ENCODE measurements around the gene MYO10. TPM values are rescaled to one million over a fixed set of nuclear protein-coding genes. Genes with fewer than 3 reads are reported as not detected.
"Not testable (repeated sequence)": the region's sequence is repeated elsewhere in the genome, so short reads cannot be mapped to it uniquely, and the experiment has no call there.

MYO10 gene
- total RNA-seq, 2 experiments from 2014 or later: 0.23 TPM; not detected in 1

- H3K27ac Mint-ChIP-seq: no peak overlapping the region
- ChIA-PET POLR2A (no interaction called here), CTCF (no interaction called here)
- H3K36me3 Mint-ChIP-seq (ENCODE audit: low read depth): no peaks in the 10 kb centered on the region
- H3K4me1 Mint-ChIP-seq: no peaks in the 10 kb centered on the region
- no peak overlapping the region for H3K4me3 Mint-ChIP-seq
- H3K27me3 Mint-ChIP-seq: peaks cover 7% of the 10 kb centered on the region
- DNase-seq: no peak
- H3K9me3 Mint-ChIP-seq: peaks cover 4% of the 10 kb centered on the region
Observed at GRCh38 chr5:16733331-16734006, 202.6 kb downstream of the MYO10 start.

- H3K27ac Mint-ChIP-seq: no peak overlapping the region
- H3K27me3 Mint-ChIP-seq: peaks cover 3% of the 10 kb centered on the region
- CTCF ChIA-PET: no interaction called here
- POLR2A ChIA-PET: no interaction called here
- peaks cover 4% of the 10 kb centered on the region for H3K9me3 Mint-ChIP-seq
- H3K4me3 Mint-ChIP-seq: no peak overlapping the region
- no peaks in the 10 kb centered on the region for H3K36me3 Mint-ChIP-seq (ENCODE audit: low read depth)
- no peak for DNase-seq
- no peaks in the 10 kb centered on the region for H3K4me1 Mint-ChIP-seq
Observed at GRCh38 chr5:16732356-16732755, 203.7 kb downstream of the MYO10 start.

GRCh38 chr5:16727755-16728325, 208.2 kb downstream of the MYO10 start:
- Mint-ChIP-seq H3K4me3 (no peak overlapping the region), H3K27me3 (no peaks in the 10 kb centered on the region), H3K27ac (no peak overlapping the region), H3K4me1 (peaks cover 8% of the 10 kb centered on the region), H3K9me3 (no peaks in the 10 kb centered on the region), H3K36me3 (ENCODE audit: low read depth) (no peaks in the 10 kb centered on the region)
- CTCF ChIA-PET: no interaction called here
- POLR2A ChIA-PET: no interaction called here
- no peak for DNase-seq

GRCh38 chr5:16726538-16726946, 209.5 kb downstream of the MYO10 start:
- no peaks in the 10 kb centered on the region for H3K27me3 Mint-ChIP-seq
- H3K4me3 Mint-ChIP-seq: no peak overlapping the region
- ChIA-PET CTCF (interaction anchor here (0.6 kb wide), 1 partner anchor 34 kb away, joined by 3 read pairs; no protein-coding TSS in a partner anchor), POLR2A (no interaction called here)
- no peak overlapping the region for H3K27ac Mint-ChIP-seq
- peak; percentile 36 for DNase-seq
- H3K9me3 Mint-ChIP-seq: no peaks in the 10 kb centered on the region
- no peaks in the 10 kb centered on the region for H3K36me3 Mint-ChIP-seq (ENCODE audit: low read depth)
- peaks cover 8% of the 10 kb centered on the region for H3K4me1 Mint-ChIP-seq

GRCh38 chr5:16725575-16725974, 210.5 kb downstream of the MYO10 start:
- CTCF ChIA-PET: no interaction called here
- Mint-ChIP-seq H3K4me1 (peaks cover 8% of the 10 kb centered on the region), H3K4me3 (no peak overlapping the region), H3K27ac (no peak overlapping the region), H3K9me3 (no peaks in the 10 kb centered on the region), H3K27me3 (no peaks in the 10 kb centered on the region), H3K36me3 (ENCODE audit: low read depth) (no peaks in the 10 kb centered on the region)
- POLR2A ChIA-PET: interaction anchor here (0.6 kb wide), 1 partner anchor 39 kb away, joined by 3 read pairs; no protein-coding TSS in a partner anchor
- no peak for DNase-seq

- Mint-ChIP-seq H3K27me3 (no peaks in the 10 kb centered on the region), H3K4me3 (no peak overlapping the region), H3K4me1 (peaks cover 8% of the 10 kb centered on the region), H3K27ac (no peak overlapping the region), H3K36me3 (ENCODE audit: low read depth) (no peaks in the 10 kb centered on the region), H3K9me3 (no peaks in the 10 kb centered on the region)
- ChIA-PET POLR2A (no interaction called here), CTCF (no interaction called here)
- no peak for DNase-seq
Observed at GRCh38 chr5:16723821-16724220, 212.3 kb downstream of the MYO10 start.

- Mint-ChIP-seq H3K4me3 (no peak overlapping the region), H3K4me1 (peaks cover 8% of the 10 kb centered on the region), H3K27me3 (no peaks in the 10 kb centered on the region), H3K9me3 (no peaks in the 10 kb centered on the region), H3K27ac (no peak overlapping the region), H3K36me3 (ENCODE audit: low read depth) (no peaks in the 10 kb centered on the region)
- CTCF ChIA-PET: interaction anchor here (0.5 kb wide), 1 partner anchor 56 kb away, joined by 3 read pairs; no protein-coding TSS in a partner anchor
- POLR2A ChIA-PET: no interaction called here
- DNase-seq: no peak
Observed at GRCh38 chr5:16722097-16722495, 214.0 kb downstream of the MYO10 start.

GRCh38 chr5:16721151-16722096, 214.7 kb downstream of the MYO10 start:
- Mint-ChIP-seq H3K4me1 (peaks cover 3% of the 10 kb centered on the region), H3K27me3 (no peaks in the 10 kb centered on the region), H3K9me3 (no peaks in the 10 kb centered on the region), H3K36me3 (ENCODE audit: low read depth) (no peaks in the 10 kb centered on the region), H3K27ac (no peak overlapping the region), H3K4me3 (no peak overlapping the region)
- CTCF ChIA-PET: interaction anchor here (0.5 kb wide), 1 partner anchor 57 kb away, joined by 3 read pairs; no protein-coding TSS in a partner anchor
- no peak for DNase-seq
- POLR2A ChIA-PET: no interaction called here

GRCh38 chr5:16718036-16718435, 218.1 kb downstream of the MYO10 start:
- CTCF ChIA-PET; DNase-seq; H3K4me3 Mint-ChIP-seq; H3K4me1 Mint-ChIP-seq; H3K36me3 Mint-ChIP-seq (ENCODE audit: low read depth); POLR2A ChIA-PET; H3K27me3 Mint-ChIP-seq; H3K9me3 Mint-ChIP-seq; H3K27ac Mint-ChIP-seq: not testable (repeated sequence)

- peaks cover 3% of the 10 kb centered on the region for H3K27me3 Mint-ChIP-seq
Observed at GRCh38 chr5:16713386-16713928, 222.6 kb downstream of the MYO10 start.

GRCh38 chr5:16712620-16713019, 223.5 kb downstream of the MYO10 start:
- Mint-ChIP-seq H3K4me3 (no peak overlapping the region), H3K9me3 (no peaks in the 10 kb centered on the region), H3K36me3 (ENCODE audit: low read depth) (no peaks in the 10 kb centered on the region), H3K27ac (no peak overlapping the region), H3K27me3 (peaks cover 3% of the 10 kb centered on the region), H3K4me1 (no peaks in the 10 kb centered on the region)
- POLR2A ChIA-PET: no interaction called here
- CTCF ChIA-PET: no interaction called here
- DNase-seq: no peak

More at GRCh38 chr5:16713386-16713928, 222.6 kb downstream of the MYO10 start:
- Mint-ChIP-seq H3K9me3 (no peaks in the 10 kb centered on the region), H3K27ac (no peak overlapping the region), H3K4me1 (no peaks in the 10 kb centered on the region), H3K36me3 (ENCODE audit: low read depth) (no peaks in the 10 kb centered on the region), H3K4me3 (no peak overlapping the region)
- POLR2A ChIA-PET: no interaction called here
- DNase-seq: no peak
- CTCF ChIA-PET: no interaction called here

- H3K4me1 Mint-ChIP-seq: no peaks in the 10 kb centered on the region
- no peak for DNase-seq
- no peak overlapping the region for H3K4me3 Mint-ChIP-seq
- no peaks in the 10 kb centered on the region for H3K9me3 Mint-ChIP-seq
- H3K36me3 Mint-ChIP-seq (ENCODE audit: low read depth): no peaks in the 10 kb centered on the region
- H3K27me3 Mint-ChIP-seq: peaks cover 3% of the 10 kb centered on the region
- no peak overlapping the region for H3K27ac Mint-ChIP-seq
- ChIA-PET POLR2A (no interaction called here), CTCF (no interaction called here)
Observed at GRCh38 chr5:16712178-16712577, 223.9 kb downstream of the MYO10 start.

- Mint-ChIP-seq H3K36me3 (ENCODE audit: low read depth) (no peaks in the 10 kb centered on the region), H3K9me3 (no peaks in the 10 kb centered on the region), H3K4me1 (no peaks in the 10 kb centered on the region), H3K27me3 (peaks cover 3% of the 10 kb centered on the region), H3K4me3 (no peak overlapping the region), H3K27ac (no peak overlapping the region)
- no peak for DNase-seq
- CTCF ChIA-PET: no interaction called here
- POLR2A ChIA-PET: no interaction called here
Observed at GRCh38 chr5:16709691-16710433, 226.2 kb downstream of the MYO10 start.
